ENCODE measurements around the gene STK25.

DNA sequence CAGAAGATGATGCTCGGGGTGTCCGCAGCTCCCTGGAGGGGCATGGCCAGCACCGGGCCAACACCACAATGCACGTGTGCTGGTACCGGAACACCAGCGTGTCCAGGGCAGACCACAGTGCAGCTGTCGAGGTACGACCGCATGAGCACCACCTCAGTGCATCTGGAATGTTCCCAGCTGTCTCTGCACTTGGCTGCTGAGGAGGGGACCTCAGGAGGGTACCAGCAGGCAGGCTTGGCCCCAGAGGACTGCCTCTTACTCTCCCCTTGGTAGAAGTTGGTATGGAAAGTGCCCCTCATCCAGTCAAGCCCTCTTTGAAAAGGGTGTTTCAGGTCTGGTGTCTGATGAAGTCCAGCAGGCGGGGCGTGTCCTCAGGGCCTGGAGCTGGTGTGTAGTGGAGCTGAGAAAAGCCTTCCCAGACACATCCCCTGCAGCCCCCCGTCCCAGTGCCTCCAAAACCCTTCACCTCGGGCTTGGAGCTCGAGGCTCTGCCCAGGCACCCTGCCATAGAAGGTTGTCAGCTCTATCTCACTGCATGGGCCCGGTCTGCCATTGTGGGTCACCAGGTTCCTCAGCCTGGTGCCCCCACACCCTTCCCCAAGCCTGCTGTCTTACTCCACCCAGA lies 16.7 kb downstream of the STK25 start:
- TF ChIP-seq MXI1 (IDR thresholded peaks at IDR 0.05; ENCODE audit: low read depth, low read length) (no peak), TARDBP (IDR thresholded peaks at IDR 0.05; ENCODE audit: borderline replicate concordance) (no peak), RB1 (IDR thresholded peaks at IDR 0.05; ENCODE audit: borderline replicate concordance) (no peak)
- TF ChIP-seq, protein P1, sequence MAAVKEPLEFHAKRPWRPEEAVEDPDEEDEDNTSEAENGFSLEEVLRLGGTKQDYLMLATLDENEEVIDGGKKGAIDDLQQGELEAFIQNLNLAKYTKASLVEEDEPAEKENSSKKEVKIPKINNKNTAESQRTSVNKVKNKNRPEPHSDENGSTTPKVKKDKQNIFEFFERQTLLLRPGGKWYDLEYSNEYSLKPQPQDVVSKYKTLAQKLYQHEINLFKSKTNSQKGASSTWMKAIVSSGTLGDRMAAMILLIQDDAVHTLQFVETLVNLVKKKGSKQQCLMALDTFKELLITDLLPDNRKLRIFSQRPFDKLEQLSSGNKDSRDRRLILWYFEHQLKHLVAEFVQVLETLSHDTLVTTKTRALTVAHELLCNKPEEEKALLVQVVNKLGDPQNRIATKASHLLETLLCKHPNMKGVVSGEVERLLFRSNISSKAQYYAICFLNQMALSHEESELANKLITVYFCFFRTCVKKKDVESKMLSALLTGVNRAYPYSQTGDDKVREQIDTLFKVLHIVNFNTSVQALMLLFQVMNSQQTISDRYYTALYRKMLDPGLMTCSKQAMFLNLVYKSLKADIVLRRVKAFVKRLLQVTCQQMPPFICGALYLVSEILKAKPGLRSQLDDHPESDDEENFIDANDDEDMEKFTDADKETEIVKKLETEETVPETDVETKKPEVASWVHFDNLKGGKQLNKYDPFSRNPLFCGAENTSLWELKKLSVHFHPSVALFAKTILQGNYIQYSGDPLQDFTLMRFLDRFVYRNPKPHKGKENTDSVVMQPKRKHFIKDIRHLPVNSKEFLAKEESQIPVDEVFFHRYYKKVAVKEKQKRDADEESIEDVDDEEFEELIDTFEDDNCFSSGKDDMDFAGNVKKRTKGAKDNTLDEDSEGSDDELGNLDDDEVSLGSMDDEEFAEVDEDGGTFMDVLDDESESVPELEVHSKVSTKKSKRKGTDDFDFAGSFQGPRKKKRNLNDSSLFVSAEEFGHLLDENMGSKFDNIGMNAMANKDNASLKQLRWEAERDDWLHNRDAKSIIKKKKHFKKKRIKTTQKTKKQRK (IDR thresholded peaks at IDR 0.05; ENCODE audit: low read depth, low read length) = no peak
